ENCODE measurements around the gene MORF4L1.
"Not testable (repeated sequence)": the region's sequence is repeated elsewhere in the genome, so short reads cannot be mapped to it uniquely, and the experiment has no call there.

DNA sequence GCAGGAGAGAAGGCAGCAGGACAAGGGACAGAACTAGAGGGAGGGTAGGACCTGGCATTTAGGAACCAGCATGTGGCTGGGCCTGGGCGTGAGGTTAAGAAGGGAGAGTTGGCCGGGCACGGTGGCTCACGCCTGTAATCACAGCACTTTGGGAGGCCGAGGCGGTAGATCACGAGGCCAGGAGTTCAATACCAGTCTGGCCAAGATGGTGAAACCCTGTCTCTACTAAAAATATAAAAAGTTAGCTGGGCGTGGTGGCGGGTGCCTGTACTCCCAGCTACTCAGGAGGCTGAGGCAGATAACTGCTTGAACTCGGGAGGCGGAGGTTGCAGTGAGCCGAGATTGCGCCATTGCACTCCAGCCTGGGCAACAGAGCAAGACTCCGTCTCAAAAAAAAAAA is 55.5 kb downstream of the MORF4L1 start:
- TF ChIP-seq, protein P1, sequence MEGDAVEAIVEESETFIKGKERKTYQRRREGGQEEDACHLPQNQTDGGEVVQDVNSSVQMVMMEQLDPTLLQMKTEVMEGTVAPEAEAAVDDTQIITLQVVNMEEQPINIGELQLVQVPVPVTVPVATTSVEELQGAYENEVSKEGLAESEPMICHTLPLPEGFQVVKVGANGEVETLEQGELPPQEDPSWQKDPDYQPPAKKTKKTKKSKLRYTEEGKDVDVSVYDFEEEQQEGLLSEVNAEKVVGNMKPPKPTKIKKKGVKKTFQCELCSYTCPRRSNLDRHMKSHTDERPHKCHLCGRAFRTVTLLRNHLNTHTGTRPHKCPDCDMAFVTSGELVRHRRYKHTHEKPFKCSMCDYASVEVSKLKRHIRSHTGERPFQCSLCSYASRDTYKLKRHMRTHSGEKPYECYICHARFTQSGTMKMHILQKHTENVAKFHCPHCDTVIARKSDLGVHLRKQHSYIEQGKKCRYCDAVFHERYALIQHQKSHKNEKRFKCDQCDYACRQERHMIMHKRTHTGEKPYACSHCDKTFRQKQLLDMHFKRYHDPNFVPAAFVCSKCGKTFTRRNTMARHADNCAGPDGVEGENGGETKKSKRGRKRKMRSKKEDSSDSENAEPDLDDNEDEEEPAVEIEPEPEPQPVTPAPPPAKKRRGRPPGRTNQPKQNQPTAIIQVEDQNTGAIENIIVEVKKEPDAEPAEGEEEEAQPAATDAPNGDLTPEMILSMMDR (IDR thresholded peaks at IDR 0.05; ENCODE audit: insufficient read depth, low read depth, low read length): not testable (repeated sequence)
- not testable (repeated sequence) for TF ChIP-seq EZH2 (IDR thresholded peaks at IDR 0.05; ENCODE audit: insufficient read depth, low read length)
